Gastroesophageal sphincter (tissue), 3 donors: ENCODE data around the gene MTCL1.

Source experiments
- EP300 ChIP-seq: sonication (generic); formaldehyde crosslinking; IDR thresholded peaks from one replicate; pipeline ENCODE4 v1.6.1; 2017; ENCODE audit warnings: antibody characterized with exemption, mild to moderate bottlenecking
- POLR2A ChIP-seq, 2 donors: fragments of 450-650 bp; IDR thresholded peaks; one replicate each; pipeline ENCODE4 v1.6.1; 2017; ENCODE audit warnings: antibody characterized with exemption in 2 of 2, mild to moderate bottlenecking in 2 of 2, moderate library complexity in 1 of 2
- POLR2AphosphoS5 ChIP-seq: sonication (generic); formaldehyde crosslinking; IDR thresholded peaks from one replicate; pipeline ENCODE4 v1.6.1; 2017; ENCODE audit warnings: antibody characterized with exemption
- TF ChIP-seq, protein P1 (sequence below), 4 experiments: fragments of 200-600 bp in 2 of 4; fragments of 450-650 bp in 2 of 4; sonication (generic) in 1 of 4; IDR thresholded peaks; one replicate each; pipeline ENCODE4 v1.5.1; 2017 to 2019; ENCODE audit warnings: antibody characterized with exemption in 4 of 4, mild to moderate bottlenecking in 2 of 4, moderate library complexity in 2 of 4

DNA sequence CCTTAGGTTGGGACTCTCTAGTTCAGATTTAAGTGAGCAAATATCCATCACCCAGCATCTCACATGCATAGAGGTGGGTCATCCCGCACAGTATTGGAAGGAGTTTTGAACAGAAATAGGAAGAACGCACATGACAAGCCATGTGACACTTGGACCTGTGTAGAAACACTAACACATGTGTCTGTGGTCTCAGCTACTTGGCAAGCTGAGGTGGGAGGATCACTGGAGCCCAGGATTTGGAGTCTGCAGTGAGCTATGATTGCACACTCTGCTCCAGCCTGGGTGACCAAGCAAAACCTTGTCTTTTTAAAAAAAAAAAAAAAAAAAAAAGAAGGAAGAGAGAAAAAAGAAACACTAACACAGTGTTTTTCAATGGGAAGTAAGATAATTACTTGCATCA lies 5.4 kb upstream of the MTCL1 start:
- no peak for TF ChIP-seq POLR2A (IDR thresholded peaks at IDR 0.05)
- TF ChIP-seq POLR2AphosphoS5: no peak
- TF ChIP-seq, protein P1, sequence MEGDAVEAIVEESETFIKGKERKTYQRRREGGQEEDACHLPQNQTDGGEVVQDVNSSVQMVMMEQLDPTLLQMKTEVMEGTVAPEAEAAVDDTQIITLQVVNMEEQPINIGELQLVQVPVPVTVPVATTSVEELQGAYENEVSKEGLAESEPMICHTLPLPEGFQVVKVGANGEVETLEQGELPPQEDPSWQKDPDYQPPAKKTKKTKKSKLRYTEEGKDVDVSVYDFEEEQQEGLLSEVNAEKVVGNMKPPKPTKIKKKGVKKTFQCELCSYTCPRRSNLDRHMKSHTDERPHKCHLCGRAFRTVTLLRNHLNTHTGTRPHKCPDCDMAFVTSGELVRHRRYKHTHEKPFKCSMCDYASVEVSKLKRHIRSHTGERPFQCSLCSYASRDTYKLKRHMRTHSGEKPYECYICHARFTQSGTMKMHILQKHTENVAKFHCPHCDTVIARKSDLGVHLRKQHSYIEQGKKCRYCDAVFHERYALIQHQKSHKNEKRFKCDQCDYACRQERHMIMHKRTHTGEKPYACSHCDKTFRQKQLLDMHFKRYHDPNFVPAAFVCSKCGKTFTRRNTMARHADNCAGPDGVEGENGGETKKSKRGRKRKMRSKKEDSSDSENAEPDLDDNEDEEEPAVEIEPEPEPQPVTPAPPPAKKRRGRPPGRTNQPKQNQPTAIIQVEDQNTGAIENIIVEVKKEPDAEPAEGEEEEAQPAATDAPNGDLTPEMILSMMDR (IDR thresholded peaks at IDR 0.05): no peak
- no peak for TF ChIP-seq EP300
